Measurements from ENCODE around the gene DDR2. TPM values are rescaled to one million over a fixed set of nuclear protein-coding genes. Genes with fewer than 3 reads are reported as not detected.

DDR2 gene
- total RNA-seq, 1 donor from 2014 or later, result 1.3 TPM

GRCh38 chr1:162688931-162689330 lies 56.7 kb downstream of the DDR2 start:
- TF ChIP-seq, protein P1, sequence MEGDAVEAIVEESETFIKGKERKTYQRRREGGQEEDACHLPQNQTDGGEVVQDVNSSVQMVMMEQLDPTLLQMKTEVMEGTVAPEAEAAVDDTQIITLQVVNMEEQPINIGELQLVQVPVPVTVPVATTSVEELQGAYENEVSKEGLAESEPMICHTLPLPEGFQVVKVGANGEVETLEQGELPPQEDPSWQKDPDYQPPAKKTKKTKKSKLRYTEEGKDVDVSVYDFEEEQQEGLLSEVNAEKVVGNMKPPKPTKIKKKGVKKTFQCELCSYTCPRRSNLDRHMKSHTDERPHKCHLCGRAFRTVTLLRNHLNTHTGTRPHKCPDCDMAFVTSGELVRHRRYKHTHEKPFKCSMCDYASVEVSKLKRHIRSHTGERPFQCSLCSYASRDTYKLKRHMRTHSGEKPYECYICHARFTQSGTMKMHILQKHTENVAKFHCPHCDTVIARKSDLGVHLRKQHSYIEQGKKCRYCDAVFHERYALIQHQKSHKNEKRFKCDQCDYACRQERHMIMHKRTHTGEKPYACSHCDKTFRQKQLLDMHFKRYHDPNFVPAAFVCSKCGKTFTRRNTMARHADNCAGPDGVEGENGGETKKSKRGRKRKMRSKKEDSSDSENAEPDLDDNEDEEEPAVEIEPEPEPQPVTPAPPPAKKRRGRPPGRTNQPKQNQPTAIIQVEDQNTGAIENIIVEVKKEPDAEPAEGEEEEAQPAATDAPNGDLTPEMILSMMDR (conservative IDR thresholded peaks at IDR 0.05; ENCODE audit: low read depth, low read length), result no peak
- no peak overlapping the region for H3K4me3 ChIP-seq (ENCODE audit: low read depth, low read length)
- DNase-seq (ENCODE audit: low read depth), result no peak

DNA sequence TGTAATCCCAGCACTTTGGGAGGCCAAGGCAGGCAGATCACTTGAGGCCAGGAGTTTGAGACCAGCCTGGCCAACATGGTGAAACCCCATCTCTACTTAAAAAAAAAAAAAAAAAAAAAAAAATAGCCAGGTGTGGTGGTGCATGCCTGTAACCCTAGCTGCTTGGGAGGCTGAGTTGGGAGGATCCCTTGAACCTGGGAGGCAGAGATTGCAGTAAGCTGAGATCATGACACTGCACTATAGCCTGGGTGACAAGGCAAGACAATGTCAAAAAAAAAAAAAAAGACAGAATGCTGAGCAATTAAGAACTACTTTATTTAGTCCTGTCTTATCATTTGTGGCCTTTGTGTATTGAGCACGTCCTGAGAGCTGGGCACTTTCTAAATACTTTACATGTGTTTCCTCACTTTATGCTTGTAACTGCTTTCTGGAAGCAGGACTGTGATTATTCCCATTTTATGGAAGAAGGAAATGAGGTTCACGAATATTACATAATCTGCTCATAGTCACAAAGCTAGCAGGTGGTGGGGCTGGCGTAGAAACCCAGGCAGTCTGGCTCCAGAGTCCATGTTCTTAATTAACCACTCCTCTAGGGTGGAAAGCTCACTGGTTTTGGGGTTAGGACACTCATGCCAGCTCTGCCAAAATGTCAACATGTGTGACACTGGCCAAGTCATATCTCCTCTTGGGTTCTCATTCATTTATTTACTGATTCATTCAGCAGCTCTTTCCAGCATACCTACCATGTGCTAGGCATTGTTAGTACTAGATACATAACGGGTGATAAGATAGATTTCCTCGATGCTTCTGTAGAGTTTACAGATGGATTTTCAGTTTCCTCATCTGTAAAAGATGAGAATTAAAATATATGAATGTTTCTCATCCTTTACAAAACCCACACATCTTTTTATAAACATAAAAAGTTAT lies 57.7 kb downstream of the DDR2 start:
- DNase-seq (ENCODE audit: low read depth), result no peak
- TF ChIP-seq, protein P1 (conservative IDR thresholded peaks at IDR 0.05; ENCODE audit: low read depth, low read length), result no peak
- H3K4me3 ChIP-seq (ENCODE audit: low read depth, low read length), result no peak overlapping the region

DNA sequence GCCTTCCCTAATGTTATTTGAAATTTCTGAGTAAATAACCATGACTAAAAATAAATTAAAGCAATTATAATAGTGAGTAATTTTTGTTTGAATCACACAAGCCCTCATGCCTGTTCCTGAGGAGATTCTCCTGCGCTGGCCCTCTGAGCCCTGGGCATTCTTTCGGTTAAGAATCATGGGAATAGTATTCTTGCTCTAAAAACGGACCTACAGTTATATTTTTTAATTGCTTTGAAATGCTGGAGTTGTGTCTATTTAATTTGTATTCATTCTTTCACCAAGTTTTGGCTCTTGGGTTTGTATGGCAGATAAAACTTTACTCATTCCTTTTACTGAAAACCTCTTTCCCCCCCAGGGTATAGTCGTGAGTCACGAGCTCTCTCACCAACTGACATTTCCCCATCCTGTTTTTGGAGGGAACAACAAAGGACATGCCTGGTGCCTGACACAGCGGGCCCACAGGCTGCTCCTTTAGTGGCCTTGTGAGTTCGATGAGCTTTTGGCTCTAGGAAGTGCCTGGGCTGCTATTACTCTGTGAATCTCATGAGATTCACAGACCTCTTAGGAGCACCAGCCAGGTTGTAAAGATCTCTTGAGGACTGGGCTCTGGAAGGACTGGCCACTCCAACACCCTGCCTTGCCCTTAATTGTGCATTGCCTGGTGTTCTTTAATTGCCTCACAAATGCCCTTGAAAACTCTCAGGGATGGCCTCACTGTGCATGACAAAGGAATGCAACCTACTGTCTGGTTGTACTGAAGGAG lies 58.6 kb downstream of the DDR2 start:
- DNase-seq (ENCODE audit: low read depth), result no peak
- no peak overlapping the region for H3K4me3 ChIP-seq (ENCODE audit: low read depth, low read length)

GRCh38 chr1:162691999-162692575 lies 59.8 kb downstream of the DDR2 start:
- no peak for DNase-seq (ENCODE audit: low read depth)

More for the DNA sequence above, 58.6 kb downstream of the DDR2 start:
- TF ChIP-seq, protein P1 (conservative IDR thresholded peaks at IDR 0.05; ENCODE audit: low read depth, low read length), result no peak

GRCh38 chr1:162694911-162695310 lies 62.6 kb downstream of the DDR2 start:
- no peak overlapping the region for H3K4me3 ChIP-seq (ENCODE audit: low read depth, low read length)
- no peak for DNase-seq (ENCODE audit: low read depth)
- TF ChIP-seq, protein P1 (conservative IDR thresholded peaks at IDR 0.05; ENCODE audit: low read depth, low read length), result no peak

More at GRCh38 chr1:162691999-162692575, 59.8 kb downstream of the DDR2 start:
- H3K4me3 ChIP-seq (ENCODE audit: low read depth, low read length), result no peak overlapping the region
- TF ChIP-seq, protein P1 (conservative IDR thresholded peaks at IDR 0.05; ENCODE audit: low read depth, low read length), result no peak

GRCh38 chr1:162695687-162696086 lies 63.4 kb downstream of the DDR2 start:
- H3K4me3 ChIP-seq (ENCODE audit: low read depth, low read length), result no peak overlapping the region
- TF ChIP-seq, protein P1 (conservative IDR thresholded peaks at IDR 0.05; ENCODE audit: low read depth, low read length), result no peak
- DNase-seq (ENCODE audit: low read depth), result no peak

Measured in epithelial cell of proximal tubule (primary cell).